ENCODE results near the gene ZNF883. TPM values are rescaled to one million over a fixed set of nuclear protein-coding genes. Genes with fewer than 3 reads are reported as not detected.
A peak's percentile ranks its signal among the peaks of the same experiment; 100 is the strongest.

Gene ZNF883
- total RNA-seq, 1 experiment from 2014 or later: 1.7 TPM

GRCh38 chr9:112997236-112997941, 14.6 kb downstream of the ZNF883 start:
- Histone ChIP-seq H3K4me2 (no peak overlapping the region), H3K9me2 (ENCODE audit: insufficient read depth) (no peaks in the 10 kb centered on the region), H3K36me3 (ENCODE audit: low read depth) (0 out of 2 replicates have a peak, but pooled peaks cover 4% of the 10 kb centered on the region), H2AFZ (no peak overlapping the region), H3K4me3 (no peak overlapping the region), H3K27me3 (ENCODE audit: insufficient read depth, low read depth) (no peaks in the 10 kb centered on the region), H3K79me2 (ENCODE audit: low read depth) (no peaks in the 10 kb centered on the region), H3K4me1 (replicated peaks; ENCODE audit: insufficient read depth) (no peaks in the 10 kb centered on the region), H3K27ac (no peak overlapping the region), H3K9me3 (ENCODE audit: insufficient read depth, low read depth) (peaks cover 33% of the 10 kb centered on the region), H3F3A (ENCODE audit: insufficient read depth, low read depth) (no peaks in the 10 kb centered on the region), H4K20me1 (ENCODE audit: insufficient read depth) (no peaks in the 10 kb centered on the region)
- POLR2A ChIA-PET (ENCODE audit: unreplicated experiment): no interaction called here
- BruUV-seq (replicated peaks): no TSS peak
- CTCF ChIA-PET: no interaction called here
- TF ChIP-seq CTCF (conservative IDR thresholded peaks at IDR 0.05) (no peak), EZH2 (IDR thresholded peaks at IDR 0.05; ENCODE audit: low read depth) (no peak)
- no peak for DNase-seq
- intact Hi-C loops (cut with micrococcal nuclease; ENCODE audit: unreplicated experiment): no loop called here

- POLR2A ChIA-PET (ENCODE audit: unreplicated experiment): no interaction called here
- H2AFZ ChIP-seq: no peak overlapping the region
These were observed 40.6 kb downstream of the ZNF883 start for GRCh38 chr9:112971415-112971814.

GRCh38 chr9:112970939-112971338, 41.1 kb downstream of the ZNF883 start:
- H3K4me2 ChIP-seq: no peak overlapping the region
- no peaks in the 10 kb centered on the region for H3K79me2 ChIP-seq (ENCODE audit: low read depth)
- no peaks in the 10 kb centered on the region for H3K4me1 ChIP-seq (replicated peaks; ENCODE audit: insufficient read depth)
- intact Hi-C loops (cut with micrococcal nuclease; ENCODE audit: unreplicated experiment): no loop called here
- H3K36me3 ChIP-seq (ENCODE audit: low read depth): no peaks in the 10 kb centered on the region
- no peak overlapping the region for H2AFZ ChIP-seq
- TF ChIP-seq EZH2 (IDR thresholded peaks at IDR 0.05; ENCODE audit: low read depth): no peak
- no peak for TF ChIP-seq CTCF (conservative IDR thresholded peaks at IDR 0.05)
- H3K27me3 ChIP-seq (ENCODE audit: insufficient read depth, low read depth): no peaks in the 10 kb centered on the region; the same call in 1 of the 2 replicates
- H4K20me1 ChIP-seq (ENCODE audit: insufficient read depth): no peaks in the 10 kb centered on the region
- POLR2A ChIA-PET (ENCODE audit: unreplicated experiment): no interaction called here
- no peak overlapping the region for H3K27ac ChIP-seq
- H3F3A ChIP-seq (ENCODE audit: insufficient read depth, low read depth): no peaks in the 10 kb centered on the region
- no peaks in the 10 kb centered on the region for H3K9me3 ChIP-seq (ENCODE audit: insufficient read depth, low read depth)
- no peaks in the 10 kb centered on the region for H3K9me2 ChIP-seq (ENCODE audit: insufficient read depth)
- no peak overlapping the region for H3K4me3 ChIP-seq
- BruUV-seq (replicated peaks): no TSS peak
- no peak for DNase-seq
- CTCF ChIA-PET: interaction anchor here (0.6 kb wide), 1 partner anchor 44 kb away, joined by 3 read pairs; no protein-coding TSS in a partner anchor

More at GRCh38 chr9:112971415-112971814, 40.6 kb downstream of the ZNF883 start:
- Histone ChIP-seq H3K36me3 (ENCODE audit: low read depth) (no peaks in the 10 kb centered on the region), H3K4me1 (replicated peaks; ENCODE audit: insufficient read depth) (no peaks in the 10 kb centered on the region), H3K79me2 (ENCODE audit: low read depth) (no peaks in the 10 kb centered on the region), H4K20me1 (ENCODE audit: insufficient read depth) (no peaks in the 10 kb centered on the region), H3K27ac (no peak overlapping the region), H3K4me3 (no peak overlapping the region), H3K9me2 (ENCODE audit: insufficient read depth) (no peaks in the 10 kb centered on the region), H3F3A (ENCODE audit: insufficient read depth, low read depth) (no peaks in the 10 kb centered on the region), H3K9me3 (ENCODE audit: insufficient read depth, low read depth) (no peaks in the 10 kb centered on the region), H3K27me3 (ENCODE audit: insufficient read depth, low read depth) (no peaks in the 10 kb centered on the region; the same call in 1 of the 2 replicates), H3K4me2 (no peak overlapping the region)
- BruUV-seq (replicated peaks): no TSS peak
- intact Hi-C loops (cut with micrococcal nuclease; ENCODE audit: unreplicated experiment): no loop called here
- peak in 1 of 2 experiments; percentile 13 for DNase-seq
- TF ChIP-seq CTCF (conservative IDR thresholded peaks at IDR 0.05) (peak; percentile 42; the same call in 1 of the 2 replicates), EZH2 (IDR thresholded peaks at IDR 0.05; ENCODE audit: low read depth) (no peak)
- CTCF ChIA-PET: no interaction called here

Data from PC-9 (cell line).